DOHH2 (cell line): ENCODE measurements around the gene FNDC3B.

Experiments
- H3F3A ChIP-seq: fragments of 200-600 bp; sonication (generic), shearing (Covaris generic); 2 replicates; pipeline ENCODE4 v1.6.0; 2016; ENCODE audit warnings: antibody characterized with exemption, mild to moderate bottlenecking; ENCODE audit not compliant: control insufficient read depth, insufficient read depth
- H3K27ac ChIP-seq: fragments of 200-600 bp; sonication (generic); 2 replicates; pipeline ENCODE4 v1.5.1; 2014; ENCODE audit warnings: low read depth, mild to moderate bottlenecking, low read length, moderate library complexity
- H3K27me3 ChIP-seq: fragments of 200-600 bp; sonication (generic); 2 replicates; pipeline ENCODE4 v1.6.1; 2014; ENCODE audit warnings: mild to moderate bottlenecking, low read length, mixed read lengths; ENCODE audit not compliant: control insufficient read depth
- H3K36me3 ChIP-seq: fragments of 200-600 bp; sonication (generic); 2 replicates; pipeline ENCODE4 v1.6.1; 2014; ENCODE audit warnings: mild to moderate bottlenecking, low read length, moderate library complexity, mixed read lengths; ENCODE audit not compliant: control insufficient read depth
- H3K4me1 ChIP-seq: fragments of 200-600 bp; sonication (generic); 2 replicates; pipeline ENCODE4 v1.6.1; 2014; ENCODE audit warnings: mild to moderate bottlenecking, low read length, mixed read lengths; ENCODE audit not compliant: control insufficient read depth
- H3K4me2 ChIP-seq: fragments of 200-600 bp; sonication (generic); 2 replicates; pipeline ENCODE4 v1.6.0; 2014; ENCODE audit warnings: mild to moderate bottlenecking, low read length, moderate library complexity
- H3K4me3 ChIP-seq: fragments of 200-600 bp; sonication (generic); 2 replicates; pipeline ENCODE4 v1.5.1; 2014; ENCODE audit warnings: mild to moderate bottlenecking, low read length, mixed read lengths
- H3K79me2 ChIP-seq: fragments of 200-600 bp; sonication (generic); 2 replicates; pipeline ENCODE4 v1.6.1; 2014; ENCODE audit warnings: mild to moderate bottlenecking, low read length, mixed read lengths; ENCODE audit not compliant: control insufficient read depth
- H3K9me2 ChIP-seq: fragments of 200-600 bp; sonication (generic); replicated peaks from 2 replicates; pipeline ENCODE4 v1.6.1; 2014; ENCODE audit warnings: mild to moderate bottlenecking, low read length, mixed read lengths; ENCODE audit not compliant: control insufficient read depth
- H3K9me3 ChIP-seq: fragments of 200-600 bp; sonication (generic); 2 replicates; pipeline ENCODE4 v1.6.1; 2014; ENCODE audit warnings: antibody characterized with exemption, low read length, mixed read lengths; ENCODE audit not compliant: control insufficient read depth, insufficient read depth
- H4K20me1 ChIP-seq: fragments of 200-600 bp; sonication (generic); 2 replicates; pipeline ENCODE4 v1.6.0; 2014; ENCODE audit warnings: low read depth, mild to moderate bottlenecking, antibody characterized with exemption, low read length, moderate library complexity; ENCODE audit not compliant: control insufficient read depth, insufficient read depth
- EZH2phosphoT487 ChIP-seq: fragments of 200-600 bp; sonication (generic); IDR thresholded peaks from 2 replicates; pipeline ENCODE4 v1.6.1; 2017; ENCODE audit warnings: borderline replicate concordance, mild to moderate bottlenecking, antibody characterized with exemption, low read length, moderate library complexity, mixed read lengths
- TF ChIP-seq, protein P1 (sequence below): fragments of 200-600 bp; sonication (generic); IDR thresholded peaks from one replicate; pipeline ENCODE4 v1.5.1; 2014; ENCODE audit warnings: antibody characterized with exemption, mild to moderate bottlenecking, low read depth, low read length; ENCODE audit not compliant: poor library complexity, severe bottlenecking

FNDC3B gene

DNA sequence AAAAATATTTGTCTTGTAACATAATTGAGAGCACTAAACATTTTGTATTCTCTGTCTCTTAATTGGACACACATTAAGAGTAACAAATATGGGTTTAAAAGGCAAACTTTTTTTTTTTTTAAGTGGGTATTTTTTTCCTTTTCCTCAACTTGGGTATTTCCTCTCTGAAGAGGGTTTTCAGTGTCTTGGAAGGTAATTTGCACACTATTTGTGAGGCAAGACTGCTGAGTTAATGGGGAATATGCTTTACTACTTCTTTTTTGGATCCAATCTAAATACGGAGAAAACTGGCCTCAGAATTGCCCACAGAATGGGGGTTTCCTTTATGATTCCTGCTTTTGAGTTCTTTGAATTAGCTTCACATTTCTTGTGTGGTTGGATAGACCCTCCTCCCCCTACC, 105.2 kb downstream of the FNDC3B start:
- Histone ChIP-seq H3K27ac (no peak overlapping the region), H4K20me1 (no peaks in the 10 kb centered on the region), H3K79me2 (no peaks in the 10 kb centered on the region)

DNA sequence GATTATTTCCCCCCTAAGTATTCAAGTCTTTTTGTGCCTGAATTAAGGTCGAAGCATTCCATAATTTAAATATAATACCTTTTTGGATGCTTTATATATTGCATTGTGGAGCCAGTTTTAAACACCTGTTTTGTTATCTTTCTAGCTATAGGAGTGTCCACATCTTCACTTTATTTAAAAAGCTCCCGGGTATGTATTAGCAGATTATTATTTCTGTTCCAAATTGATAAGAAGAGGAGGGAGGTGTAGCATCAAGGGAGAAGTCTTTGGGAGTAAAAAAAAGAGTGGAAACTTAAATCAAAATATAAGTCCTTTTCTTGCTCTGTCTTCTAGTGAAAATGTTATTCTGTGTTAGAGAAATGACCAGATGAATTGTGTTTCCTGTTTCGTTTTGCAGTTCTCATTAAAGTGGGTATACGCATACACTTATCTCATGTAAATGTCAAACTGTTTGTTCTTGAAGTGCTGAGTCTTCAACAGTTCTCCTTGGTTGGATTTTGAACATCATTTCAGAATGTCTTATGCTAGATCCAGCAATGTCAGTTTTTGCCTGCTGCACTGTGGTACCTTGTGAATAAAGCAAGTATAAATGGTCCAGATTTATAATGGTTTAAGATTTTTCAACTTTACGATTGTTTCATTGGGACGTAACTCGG, 105.8 kb downstream of the FNDC3B start:
- H3K4me1 ChIP-seq = peaks cover 39% of the 10 kb centered on the region

More for the DNA sequence above, 105.2 kb downstream of the FNDC3B start:
- no peak overlapping the region for H3K4me3 ChIP-seq
- H3K9me3 ChIP-seq = no peaks in the 10 kb centered on the region
- 0 out of 2 replicates have a peak, but pooled peaks cover 2% of the 10 kb centered on the region for H3F3A ChIP-seq
- no peak for TF ChIP-seq EZH2phosphoT487
- TF ChIP-seq, protein P1, sequence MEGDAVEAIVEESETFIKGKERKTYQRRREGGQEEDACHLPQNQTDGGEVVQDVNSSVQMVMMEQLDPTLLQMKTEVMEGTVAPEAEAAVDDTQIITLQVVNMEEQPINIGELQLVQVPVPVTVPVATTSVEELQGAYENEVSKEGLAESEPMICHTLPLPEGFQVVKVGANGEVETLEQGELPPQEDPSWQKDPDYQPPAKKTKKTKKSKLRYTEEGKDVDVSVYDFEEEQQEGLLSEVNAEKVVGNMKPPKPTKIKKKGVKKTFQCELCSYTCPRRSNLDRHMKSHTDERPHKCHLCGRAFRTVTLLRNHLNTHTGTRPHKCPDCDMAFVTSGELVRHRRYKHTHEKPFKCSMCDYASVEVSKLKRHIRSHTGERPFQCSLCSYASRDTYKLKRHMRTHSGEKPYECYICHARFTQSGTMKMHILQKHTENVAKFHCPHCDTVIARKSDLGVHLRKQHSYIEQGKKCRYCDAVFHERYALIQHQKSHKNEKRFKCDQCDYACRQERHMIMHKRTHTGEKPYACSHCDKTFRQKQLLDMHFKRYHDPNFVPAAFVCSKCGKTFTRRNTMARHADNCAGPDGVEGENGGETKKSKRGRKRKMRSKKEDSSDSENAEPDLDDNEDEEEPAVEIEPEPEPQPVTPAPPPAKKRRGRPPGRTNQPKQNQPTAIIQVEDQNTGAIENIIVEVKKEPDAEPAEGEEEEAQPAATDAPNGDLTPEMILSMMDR = no peak
- no peaks in the 10 kb centered on the region for H3K9me2 ChIP-seq
- H3K4me2 ChIP-seq = no peak overlapping the region
- no peaks in the 10 kb centered on the region for H3K36me3 ChIP-seq
- no peaks in the 10 kb centered on the region for H3K27me3 ChIP-seq
- peaks cover 39% of the 10 kb centered on the region for H3K4me1 ChIP-seq

DNA sequence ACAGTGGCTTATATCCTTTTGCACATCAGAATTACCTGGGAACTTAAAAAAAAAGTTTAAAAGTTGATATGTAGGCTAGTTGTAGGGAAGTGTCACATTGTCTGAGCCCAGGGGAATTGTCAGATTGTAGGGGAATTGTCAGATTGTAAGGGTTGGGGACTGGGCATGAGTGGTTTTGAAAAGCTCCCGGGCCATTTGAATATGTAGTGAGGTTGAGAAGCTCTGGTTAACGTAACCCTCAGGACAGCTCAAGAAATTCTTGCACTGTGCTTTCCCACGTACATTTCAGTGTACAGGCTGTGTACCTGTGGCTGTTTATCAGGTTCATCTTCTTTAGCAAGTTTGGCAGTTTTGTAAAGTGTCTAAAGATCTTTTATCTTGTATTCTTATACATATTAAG, 107.0 kb downstream of the FNDC3B start:
- Histone ChIP-seq H3K9me3 (no peaks in the 10 kb centered on the region), H3K27me3 (no peaks in the 10 kb centered on the region), H3K4me3 (no peak overlapping the region), H3K79me2 (no peaks in the 10 kb centered on the region), H4K20me1 (no peaks in the 10 kb centered on the region), H3F3A (0 out of 2 replicates have a peak, but pooled peaks cover 2% of the 10 kb centered on the region), H3K4me1 (peaks cover 36% of the 10 kb centered on the region), H3K4me2 (no peak overlapping the region), H3K36me3 (no peaks in the 10 kb centered on the region), H3K9me2 (no peaks in the 10 kb centered on the region), H3K27ac (no peak overlapping the region)
- TF ChIP-seq EZH2phosphoT487 = no peak
- TF ChIP-seq, protein P1 = no peak

More for the DNA sequence above, 105.8 kb downstream of the FNDC3B start:
- no peak overlapping the region for H3K4me3 ChIP-seq
- H3F3A ChIP-seq = 0 out of 2 replicates have a peak, but pooled peaks cover 2% of the 10 kb centered on the region
- no peaks in the 10 kb centered on the region for H3K27me3 ChIP-seq
- H3K79me2 ChIP-seq = no peaks in the 10 kb centered on the region
- H3K9me2 ChIP-seq = no peaks in the 10 kb centered on the region
- no peaks in the 10 kb centered on the region for H3K9me3 ChIP-seq
- H4K20me1 ChIP-seq = no peaks in the 10 kb centered on the region
- TF ChIP-seq EZH2phosphoT487 = no peak
- TF ChIP-seq, protein P1 = no peak
- H3K27ac ChIP-seq = no peak overlapping the region
- no peak overlapping the region for H3K4me2 ChIP-seq
- H3K36me3 ChIP-seq = no peaks in the 10 kb centered on the region
